HEK293 (cell line): ENCODE data around the gene TAS1R3.

ENCODE experiments used
- GLI4 ChIP-seq: fragments of 450-650 bp; formaldehyde crosslinking; IDR thresholded peaks from 2 replicates; pipeline ENCODE4 v1.5.1; 2016; ENCODE audit warnings: missing biosample characterization, missing genetic modification characterization
- GLIS1 ChIP-seq: fragments of 450-650 bp; formaldehyde crosslinking; IDR thresholded peaks from 2 replicates; pipeline ENCODE4 v1.5.1; 2016; ENCODE audit warnings: missing biosample characterization, missing genetic modification characterization
- HIC1 ChIP-seq: fragments of 450-650 bp; formaldehyde crosslinking; IDR thresholded peaks from 2 replicates; pipeline ENCODE4 v1.5.1; 2016; ENCODE audit warnings: missing biosample characterization, missing genetic modification characterization
- KLF7 ChIP-seq: fragments of 450-650 bp; formaldehyde crosslinking; IDR thresholded peaks from 2 replicates; pipeline ENCODE4 v1.5.1; 2016; ENCODE audit warnings: missing biosample characterization, missing genetic modification characterization, borderline replicate concordance
- KLF8 ChIP-seq: fragments of 450-650 bp; formaldehyde crosslinking; IDR thresholded peaks from 2 replicates; pipeline ENCODE4 v1.5.1; 2016; ENCODE audit warnings: missing biosample characterization, missing genetic modification characterization
- OVOL3 ChIP-seq: fragments of 450-650 bp; formaldehyde crosslinking; IDR thresholded peaks from 2 replicates; pipeline ENCODE4 v1.5.1; 2016; ENCODE audit warnings: missing biosample characterization, missing genetic modification characterization
- ZBTB1 ChIP-seq: fragments of 450-650 bp; formaldehyde crosslinking; IDR thresholded peaks from 2 replicates; pipeline ENCODE4 v1.5.1; 2016; ENCODE audit warnings: missing biosample characterization, missing genetic modification characterization
- ZBTB7A ChIP-seq: fragments of 450-650 bp; formaldehyde crosslinking; IDR thresholded peaks from 2 replicates; pipeline ENCODE4 v1.5.1; 2016; ENCODE audit warnings: low read depth, missing biosample characterization, missing genetic modification characterization
- ZFP3 ChIP-seq: fragments of 450-650 bp; formaldehyde crosslinking; IDR thresholded peaks from 2 replicates; pipeline ENCODE4 v1.5.1; 2016; ENCODE audit warnings: low read depth, missing biosample characterization, missing genetic modification characterization
- ZFP41 ChIP-seq: fragments of 450-650 bp; formaldehyde crosslinking; IDR thresholded peaks from 2 replicates; pipeline ENCODE4 v1.5.1; 2016; ENCODE audit warnings: missing biosample characterization, missing genetic modification characterization, borderline replicate concordance
- ZNF175 ChIP-seq: fragments of 450-650 bp; formaldehyde crosslinking; IDR thresholded peaks from 2 replicates; pipeline ENCODE4 v1.5.1; 2016; ENCODE audit warnings: missing biosample characterization, missing genetic modification characterization
- ZNF239 ChIP-seq: fragments of 450-650 bp; formaldehyde crosslinking; IDR thresholded peaks from 2 replicates; pipeline ENCODE4 v1.5.1; 2016; ENCODE audit warnings: missing biosample characterization, missing genetic modification characterization
- ZNF311 ChIP-seq: fragments of 450-650 bp; formaldehyde crosslinking; IDR thresholded peaks from 2 replicates; pipeline ENCODE4 v1.5.1; 2017; ENCODE audit warnings: missing biosample characterization, missing genetic modification characterization, borderline replicate concordance
- ZNF324 ChIP-seq: fragments of 450-650 bp; formaldehyde crosslinking; IDR thresholded peaks from 2 replicates; pipeline ENCODE4 v1.5.1; 2016; ENCODE audit warnings: missing biosample characterization, missing genetic modification characterization
- ZNF354C ChIP-seq: fragments of 450-650 bp; formaldehyde crosslinking; IDR thresholded peaks from 2 replicates; pipeline ENCODE4 v1.5.1; 2016; ENCODE audit warnings: missing biosample characterization, missing genetic modification characterization, low read depth, borderline replicate concordance
- ZNF366 ChIP-seq: fragments of 450-650 bp; formaldehyde crosslinking; conservative IDR thresholded peaks from 2 replicates; pipeline ENCODE4 v1.5.1; 2016; ENCODE audit warnings: missing biosample characterization, missing genetic modification characterization
- ZNF394 ChIP-seq: fragments of 450-650 bp; formaldehyde crosslinking; IDR thresholded peaks from 2 replicates; pipeline ENCODE4 v1.5.1; 2016; ENCODE audit warnings: missing biosample characterization, missing genetic modification characterization, mild to moderate bottlenecking, moderate library complexity, borderline replicate concordance
- ZNF426 ChIP-seq: fragments of 450-650 bp; formaldehyde crosslinking; IDR thresholded peaks from 2 replicates; pipeline ENCODE4 v1.5.1; 2017; ENCODE audit warnings: missing biosample characterization, missing genetic modification characterization, mild to moderate bottlenecking, inconsistent platforms, moderate library complexity
- ZNF558 ChIP-seq: fragments of 450-650 bp; formaldehyde crosslinking; IDR thresholded peaks from 2 replicates; pipeline ENCODE4 v1.5.1; 2016; ENCODE audit warnings: missing biosample characterization, missing genetic modification characterization
- ZNF629 ChIP-seq: fragments of 450-650 bp; formaldehyde crosslinking; IDR thresholded peaks from 2 replicates; pipeline ENCODE4 v1.5.1; 2017; ENCODE audit warnings: missing biosample characterization, missing genetic modification characterization
- ZNF660 ChIP-seq: fragments of 450-650 bp; IDR thresholded peaks from 2 replicates; pipeline ENCODE4 v1.5.1; 2018; ENCODE audit warnings: missing biosample characterization, mild to moderate bottlenecking, missing genetic modification characterization
- ZNF692 ChIP-seq: fragments of 450-650 bp; formaldehyde crosslinking; IDR thresholded peaks from 2 replicates; pipeline ENCODE4 v1.5.1; 2016; ENCODE audit warnings: missing biosample characterization, missing genetic modification characterization
- ZNF701 ChIP-seq: fragments of 450-650 bp; formaldehyde crosslinking; IDR thresholded peaks from 2 replicates; pipeline ENCODE4 v1.5.1; 2016; ENCODE audit warnings: missing biosample characterization, missing genetic modification characterization
- ZNF747 ChIP-seq: fragments of 450-650 bp; formaldehyde crosslinking; IDR thresholded peaks from 2 replicates; pipeline ENCODE4 v1.5.1; 2016; ENCODE audit warnings: missing biosample characterization, missing genetic modification characterization
- ZNF777 ChIP-seq: fragments of 450-650 bp; formaldehyde crosslinking; IDR thresholded peaks from 2 replicates; pipeline ENCODE4 v1.5.1; 2017; ENCODE audit warnings: missing biosample characterization, missing genetic modification characterization, borderline replicate concordance
- TF ChIP-seq, protein P1 (sequence below): fragments of 450-650 bp; formaldehyde crosslinking; IDR thresholded peaks from 2 replicates; pipeline ENCODE4 v1.5.1; 2016; ENCODE audit warnings: missing biosample characterization, missing genetic modification characterization, borderline replicate concordance
- TF ChIP-seq, protein P2 (sequence below): fragments of 450-650 bp; formaldehyde crosslinking; IDR thresholded peaks from 2 replicates; pipeline ENCODE4 v1.5.1; 2017; ENCODE audit warnings: missing biosample characterization, missing genetic modification characterization
- TF ChIP-seq, protein P3 (sequence below): fragments of 450-650 bp; formaldehyde crosslinking; IDR thresholded peaks from 2 replicates; pipeline ENCODE4 v1.5.1; 2016; ENCODE audit warnings: missing biosample characterization, missing genetic modification characterization
- TF ChIP-seq, protein P4 (sequence below): fragments of 450-650 bp; formaldehyde crosslinking; IDR thresholded peaks from 2 replicates; pipeline ENCODE4 v1.5.1; 2016; ENCODE audit warnings: missing biosample characterization, missing genetic modification characterization
- TF ChIP-seq, protein P5 (sequence below): fragments of 450-650 bp; formaldehyde crosslinking; IDR thresholded peaks from 2 replicates; pipeline ENCODE4 v1.5.1; 2017; ENCODE audit warnings: missing biosample characterization, missing genetic modification characterization

TAS1R3 gene

GRCh38 chr1:1307261-1307922 lies 23.7 kb upstream of the TAS1R3 start (continued):
- TF ChIP-seq GLI4 (tag by site-specific recombination) (no peak), ZBTB7A (tag by site-specific recombination) (0 out of 2 replicates have a peak, but pooled peaks have one; percentile 17), ZNF324 (tag by site-specific recombination) (no peak), KLF7 (tag by site-specific recombination) (peak; percentile 43; the same call in 1 of the 2 replicates), KLF8 (peak; percentile 45; the same call in 1 of the 2 replicates), ZFP41 (tag by site-specific recombination) (no peak), ZNF692 (no peak), ZNF701 (no peak), ZNF394 (tag by site-specific recombination) (no peak), ZNF239 (tag by site-specific recombination) (no peak), ZNF777 (tag by site-specific recombination) (no peak), OVOL3 (tag by site-specific recombination) (no peak), ZNF629 (tag by site-specific recombination) (no peak), ZFP3 (tag by site-specific recombination) (no peak), ZBTB1 (tag by site-specific recombination) (no peak), ZNF558 (tag by site-specific recombination) (no peak), HIC1 (tag by site-specific recombination) (peak; percentile 83), ZNF366 (tag by site-specific recombination) (no peak), ZNF311 (no peak), ZNF354C (no peak), ZNF426 (tag by site-specific recombination) (no peak), GLIS1 (no peak), ZNF660 (tag by site-specific recombination) (no peak), ZNF175 (tag by site-specific recombination) (no peak), ZNF747 (tag by site-specific recombination) (no peak)
- TF ChIP-seq, protein P1, sequence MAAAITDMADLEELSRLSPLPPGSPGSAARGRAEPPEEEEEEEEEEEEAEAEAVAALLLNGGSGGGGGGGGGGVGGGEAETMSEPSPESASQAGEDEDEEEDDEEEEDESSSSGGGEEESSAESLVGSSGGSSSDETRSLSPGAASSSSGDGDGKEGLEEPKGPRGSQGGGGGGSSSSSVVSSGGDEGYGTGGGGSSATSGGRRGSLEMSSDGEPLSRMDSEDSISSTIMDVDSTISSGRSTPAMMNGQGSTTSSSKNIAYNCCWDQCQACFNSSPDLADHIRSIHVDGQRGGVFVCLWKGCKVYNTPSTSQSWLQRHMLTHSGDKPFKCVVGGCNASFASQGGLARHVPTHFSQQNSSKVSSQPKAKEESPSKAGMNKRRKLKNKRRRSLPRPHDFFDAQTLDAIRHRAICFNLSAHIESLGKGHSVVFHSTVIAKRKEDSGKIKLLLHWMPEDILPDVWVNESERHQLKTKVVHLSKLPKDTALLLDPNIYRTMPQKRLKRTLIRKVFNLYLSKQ: no peak
- TF ChIP-seq, protein P2, sequence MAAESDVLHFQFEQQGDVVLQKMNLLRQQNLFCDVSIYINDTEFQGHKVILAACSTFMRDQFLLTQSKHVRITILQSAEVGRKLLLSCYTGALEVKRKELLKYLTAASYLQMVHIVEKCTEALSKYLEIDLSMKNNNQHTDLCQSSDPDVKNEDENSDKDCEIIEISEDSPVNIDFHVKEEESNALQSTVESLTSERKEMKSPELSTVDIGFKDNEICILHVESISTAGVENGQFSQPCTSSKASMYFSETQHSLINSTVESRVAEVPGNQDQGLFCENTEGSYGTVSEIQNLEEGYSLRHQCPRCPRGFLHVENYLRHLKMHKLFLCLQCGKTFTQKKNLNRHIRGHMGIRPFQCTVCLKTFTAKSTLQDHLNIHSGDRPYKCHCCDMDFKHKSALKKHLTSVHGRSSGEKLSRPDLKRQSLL: no peak
- TF ChIP-seq, protein P3, sequence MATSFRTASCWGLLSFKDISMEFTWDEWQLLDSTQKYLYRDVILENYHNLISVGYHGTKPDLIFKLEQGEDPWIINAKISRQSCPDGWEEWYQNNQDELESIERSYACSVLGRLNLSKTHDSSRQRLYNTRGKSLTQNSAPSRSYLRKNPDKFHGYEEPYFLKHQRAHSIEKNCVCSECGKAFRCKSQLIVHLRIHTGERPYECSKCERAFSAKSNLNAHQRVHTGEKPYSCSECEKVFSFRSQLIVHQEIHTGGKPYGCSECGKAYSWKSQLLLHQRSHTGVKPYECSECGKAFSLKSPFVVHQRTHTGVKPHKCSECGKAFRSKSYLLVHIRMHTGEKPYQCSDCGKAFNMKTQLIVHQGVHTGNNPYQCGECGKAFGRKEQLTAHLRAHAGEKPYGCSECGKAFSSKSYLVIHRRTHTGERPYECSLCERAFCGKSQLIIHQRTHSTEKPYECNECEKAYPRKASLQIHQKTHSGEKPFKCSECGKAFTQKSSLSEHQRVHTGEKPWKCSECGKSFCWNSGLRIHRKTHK: no peak
- TF ChIP-seq, protein P4, sequence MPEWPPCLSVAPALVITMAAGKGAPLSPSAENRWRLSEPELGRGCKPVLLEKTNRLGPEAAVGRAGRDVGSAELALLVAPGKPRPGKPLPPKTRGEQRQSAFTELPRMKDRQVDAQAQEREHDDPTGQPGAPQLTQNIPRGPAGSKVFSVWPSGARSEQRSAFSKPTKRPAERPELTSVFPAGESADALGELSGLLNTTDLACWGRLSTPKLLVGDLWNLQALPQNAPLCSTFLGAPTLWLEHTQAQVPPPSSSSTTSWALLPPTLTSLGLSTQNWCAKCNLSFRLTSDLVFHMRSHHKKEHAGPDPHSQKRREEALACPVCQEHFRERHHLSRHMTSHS (tag by site-specific recombination): no peak
- TF ChIP-seq, protein P5, sequence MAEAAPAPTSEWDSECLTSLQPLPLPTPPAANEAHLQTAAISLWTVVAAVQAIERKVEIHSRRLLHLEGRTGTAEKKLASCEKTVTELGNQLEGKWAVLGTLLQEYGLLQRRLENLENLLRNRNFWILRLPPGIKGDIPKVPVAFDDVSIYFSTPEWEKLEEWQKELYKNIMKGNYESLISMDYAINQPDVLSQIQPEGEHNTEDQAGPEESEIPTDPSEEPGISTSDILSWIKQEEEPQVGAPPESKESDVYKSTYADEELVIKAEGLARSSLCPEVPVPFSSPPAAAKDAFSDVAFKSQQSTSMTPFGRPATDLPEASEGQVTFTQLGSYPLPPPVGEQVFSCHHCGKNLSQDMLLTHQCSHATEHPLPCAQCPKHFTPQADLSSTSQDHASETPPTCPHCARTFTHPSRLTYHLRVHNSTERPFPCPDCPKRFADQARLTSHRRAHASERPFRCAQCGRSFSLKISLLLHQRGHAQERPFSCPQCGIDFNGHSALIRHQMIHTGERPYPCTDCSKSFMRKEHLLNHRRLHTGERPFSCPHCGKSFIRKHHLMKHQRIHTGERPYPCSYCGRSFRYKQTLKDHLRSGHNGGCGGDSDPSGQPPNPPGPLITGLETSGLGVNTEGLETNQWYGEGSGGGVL (tag by site-specific recombination): no peak
